Endothelial cell of umbilical vein (primary cell): ENCODE data around the gene TKTL1. TPM values are rescaled to one million over a fixed set of nuclear protein-coding genes. Genes with fewer than 3 reads are reported as not detected.

Experiments
- BruUV-seq: library from RNA; stranded (reverse); fragments of 400-500 nt; replicated peaks from 2 replicates; lab custom pipeline; 2021; lab: Mats Ljungman, UMichigan
- CTCF ChIA-PET: fragments of 300-600, 350-600 bp; sonication (Branson Sonifier 250); formaldehyde crosslinking; loops from one replicate; lab custom pipeline; 2021; ENCODE audit warnings: antibody characterized with exemption, inconsistent platforms; lab: Charles Lee
- POLR2A ChIA-PET: fragments of 300-600, 350-600 bp; sonication (Branson Sonifier 250); formaldehyde crosslinking; loops from one replicate; lab custom pipeline; 2021; ENCODE audit warnings: antibody characterized with exemption, inconsistent platforms; lab: Charles Lee
- DNase-seq: peaks from one replicate; pipeline ENCODE4 v3.0.0-alpha.2; 2011; ENCODE audit warnings: low read depth, low spot score
- FAIRE-seq: peaks from 2 replicates; lab custom pipeline; 2011; peaks lifted over from hg19 to GRCh38; lab: Jason Lieb, UNC
- H2AFZ ChIP-seq: 2 replicates; pipeline ENCODE4 v1.6.0; 2012; ENCODE audit warnings: low read depth, low read length, control low read depth, inconsistent platforms
- H3K27ac ChIP-seq: 2 replicates; pipeline ENCODE4 v1.5.1; 2011; ENCODE audit warnings: low read depth, mild to moderate bottlenecking, control low read depth, low read length, moderate library complexity; ENCODE audit not compliant: insufficient read depth
- H3K27me3 ChIP-seq, 2 experiments: 2 replicates each; pipeline versions ENCODE4 v1.6.0 to v1.6.1; 2011; ENCODE audit warnings: low read length in 2 of 2, mixed read lengths in 1 of 2; ENCODE audit not compliant: control insufficient read depth in 2 of 2, insufficient read depth in 2 of 2
- H3K36me3 ChIP-seq, 2 experiments: 2 replicates in 1 of 2; 3 replicates in 1 of 2; pipeline ENCODE4 v1.5.1; 2011; ENCODE audit warnings: low read length in 2 of 2, mild to moderate bottlenecking in 1 of 2, moderate library complexity in 1 of 2; ENCODE audit not compliant: control insufficient read depth in 2 of 2, insufficient read depth in 2 of 2; ENCODE audit errors: extremely low read depth in 1 of 2
- H3K4me1 ChIP-seq: 3 replicates; pipeline ENCODE4 v1.5.1; 2011; ENCODE audit warnings: mild to moderate bottlenecking, low read length; ENCODE audit not compliant: control insufficient read depth, insufficient read depth; ENCODE audit errors: extremely low read depth
- H3K4me2 ChIP-seq: 2 replicates; pipeline ENCODE4 v1.6.1; 2011; ENCODE audit warnings: low read length, control low read depth, mixed read lengths; ENCODE audit not compliant: insufficient read depth
- H3K4me3 ChIP-seq, 3 experiments: fragments of 200-600 bp in 1 of 3; sonication (generic), shearing (Covaris generic) in 1 of 3; replicated peaks in 1 of 3; 2 replicates each; pipeline ENCODE4 v1.5.1; 2011 to 2016; ENCODE audit warnings: control low read depth in 3 of 3, low read length in 3 of 3, mild to moderate bottlenecking in 2 of 3, inconsistent platforms in 1 of 3, low read depth in 1 of 3, moderate library complexity in 1 of 3; ENCODE audit not compliant: insufficient read depth in 1 of 3
- H3K79me2 ChIP-seq: 2 replicates; pipeline ENCODE4 v1.6.0; 2012; ENCODE audit warnings: low read length, inconsistent platforms; ENCODE audit not compliant: control insufficient read depth, insufficient read depth
- H3K9ac ChIP-seq: replicated peaks from 2 replicates; pipeline ENCODE3; 2011; ENCODE audit warnings: low read length, control low read depth; ENCODE audit not compliant: insufficient read depth; ENCODE audit errors: extremely low read depth
- H3K9me1 ChIP-seq: replicated peaks from 3 replicates; pipeline ENCODE4 v1.6.0; 2011; ENCODE audit warnings: mild to moderate bottlenecking, low read length; ENCODE audit not compliant: control insufficient read depth, insufficient read depth; ENCODE audit errors: extremely low read depth
- H3K9me3 ChIP-seq: replicated peaks from 2 replicates; pipeline ENCODE4 v1.5.1; 2012; ENCODE audit warnings: low read length, inconsistent platforms; ENCODE audit not compliant: control insufficient read depth, insufficient read depth
- H4K20me1 ChIP-seq: replicated peaks from 2 replicates; pipeline ENCODE3; 2011; ENCODE audit warnings: mild to moderate bottlenecking, low read length; ENCODE audit not compliant: control insufficient read depth, insufficient read depth; ENCODE audit errors: extremely low read depth
- CTCF ChIP-seq, 2 donors: IDR thresholded peaks; 1 replicate in 1 of 2; 2 replicates in 1 of 2; pipeline ENCODE4 v1.5.1; 2011; ENCODE audit warnings: low read length in 2 of 2, mild to moderate bottlenecking in 2 of 2, moderate library complexity in 2 of 2, control low read depth in 1 of 2, inconsistent platforms in 1 of 2, low read depth in 1 of 2; ENCODE audit not compliant: insufficient read depth in 1 of 2; ENCODE audit errors: extremely low read depth in 1 of 2
- EZH2 ChIP-seq: IDR thresholded peaks from 2 replicates; pipeline ENCODE4 v1.6.1; 2012; ENCODE audit warnings: borderline replicate concordance, low read depth, mild to moderate bottlenecking, moderate library complexity, low read length, inconsistent platforms; ENCODE audit not compliant: severe bottlenecking
- FOS ChIP-seq: IDR thresholded peaks from 2 replicates; pipeline ENCODE4 v1.6.1; 2011; ENCODE audit warnings: mild to moderate bottlenecking, low read length, moderate library complexity, borderline replicate concordance; ENCODE audit not compliant: insufficient read depth
- GATA2 ChIP-seq: IDR thresholded peaks from 2 replicates; pipeline ENCODE4 v1.7.0; 2011; ENCODE audit warnings: low read depth, mild to moderate bottlenecking, moderate library complexity, mixed read lengths, low read length; ENCODE audit not compliant: insufficient read length, insufficient read depth
- JUN ChIP-seq: IDR thresholded peaks from 2 replicates; pipeline ENCODE4 v1.6.1; 2011; ENCODE audit warnings: borderline replicate concordance, low read depth; ENCODE audit not compliant: insufficient read length, insufficient read depth
- MAX ChIP-seq: IDR thresholded peaks from 2 replicates; pipeline ENCODE4 v1.6.1; 2011; ENCODE audit not compliant: insufficient read depth, insufficient read length
- MYC ChIP-seq: IDR thresholded peaks from one replicate; pipeline ENCODE4 v1.6.1; 2011; ENCODE audit warnings: mild to moderate bottlenecking, low read depth, low read length
- POLR2A ChIP-seq: IDR thresholded peaks from 2 replicates; pipeline ENCODE4 v1.6.1; 2012; ENCODE audit warnings: low read depth, mild to moderate bottlenecking, control low read depth, low read length
- POLR2AphosphoS5 ChIP-seq: IDR thresholded peaks from 2 replicates; pipeline ENCODE4 v1.6.1; 2012; ENCODE audit warnings: low read depth, mild to moderate bottlenecking, control low read depth, low read length, moderate library complexity; ENCODE audit not compliant: insufficient read depth
- dilution Hi-C: fragments of 300-500 bp; cut with MboI; formaldehyde crosslinking; loops from one replicate; pipeline ENCODE4 v1.15.0; 2019; ENCODE audit warnings: low sequenced_read_pairs; ENCODE audit not compliant: extremely low pct_ligation_motif_present
- intact Hi-C: fragments of 100-400 bp; cut with micrococcal nuclease; formaldehyde crosslinking; loops from one replicate; pipeline ENCODE4 v1.10.0; 2022
- polyA plus RNA-seq, 4 experiments: library from polyadenylated mRNA; depleted of rRNA in 3 of 4; stranded (reverse) in 3 of 4; unstranded in 1 of 4; fragments of >200 nt; gene quantifications; 2 replicates each; pipeline versions ENCODE4 v1.2.1 to v1.2.3, GENCODE V29; 2011 to 2012; ENCODE audit warnings: missing spikeins in 1 of 4
- total RNA-seq: library from RNA; stranded (reverse); gene quantifications from 2 replicates; pipeline ENCODE4 v1.2.3, GENCODE V29; 2021

TKTL1 gene
- total and polyA plus RNA-seq, 2 donors (not counting 3 experiments of a cell fraction or from before 2014, with no cell fraction given): 0.03 TPM; not detected in 1

- dilution Hi-C loops (no loop called here), intact Hi-C loops (no loop called here)
- ChIA-PET POLR2A (no interaction called here), CTCF (interaction anchor here (1.1 to 1.4 kb wide), 3 partner anchors 15 to 19 kb away, joined by 3 read pairs; no protein-coding TSS in a partner anchor)
- FAIRE-seq (peak; percentile 97), DNase-seq (peak; percentile 48)
- no peak overlapping the region for H3K4me3 ChIP-seq
- H3K4me2 ChIP-seq: peak overlapping the region; percentile 49
- BruUV-seq: no TSS peak
- no peaks in the 10 kb centered on the region for H3K9me1 ChIP-seq
- H3K4me1 ChIP-seq: peaks cover 17% of the 10 kb centered on the region
- no peak for TF ChIP-seq CTCF (IDR thresholded peaks at IDR 0.05; ENCODE audit: extremely low read depth in 1 of 2, insufficient read depth in 1 of 2, low read depth in 1 of 2, low read length in 2 of 2)
- TF ChIP-seq POLR2AphosphoS5: peak; percentile 30
- TF ChIP-seq MAX: no peak
- no peak for TF ChIP-seq GATA2
- TF ChIP-seq MYC: peak; percentile 15
- peak; percentile 51 for TF ChIP-seq FOS
- TF ChIP-seq EZH2: no peak
- no peak for TF ChIP-seq POLR2A
- peak; percentile 17 for TF ChIP-seq JUN
- H3K36me3 ChIP-seq: no peaks in the 10 kb centered on the region
- no peaks in the 10 kb centered on the region for H3K27me3 ChIP-seq
- H3K27ac ChIP-seq: peak overlapping the region; percentile 61
- no peak overlapping the region for H2AFZ ChIP-seq
- no peak overlapping the region for H3K9ac ChIP-seq
- H3K9me3 ChIP-seq: no peaks in the 10 kb centered on the region
- H4K20me1 ChIP-seq: no peaks in the 10 kb centered on the region
- no peaks in the 10 kb centered on the region for H3K79me2 ChIP-seq
Measured at GRCh38 chrX:154333837-154334271, 38.3 kb downstream of the TKTL1 start.
